T-helper 9 cell (primary cell): ENCODE results near the gene TAPT1.

ENCODE experiments used
- DNase-seq: peaks from one replicate; pipeline ENCODE4 v3.0.0-alpha.2; 2020

TAPT1 gene

DNA sequence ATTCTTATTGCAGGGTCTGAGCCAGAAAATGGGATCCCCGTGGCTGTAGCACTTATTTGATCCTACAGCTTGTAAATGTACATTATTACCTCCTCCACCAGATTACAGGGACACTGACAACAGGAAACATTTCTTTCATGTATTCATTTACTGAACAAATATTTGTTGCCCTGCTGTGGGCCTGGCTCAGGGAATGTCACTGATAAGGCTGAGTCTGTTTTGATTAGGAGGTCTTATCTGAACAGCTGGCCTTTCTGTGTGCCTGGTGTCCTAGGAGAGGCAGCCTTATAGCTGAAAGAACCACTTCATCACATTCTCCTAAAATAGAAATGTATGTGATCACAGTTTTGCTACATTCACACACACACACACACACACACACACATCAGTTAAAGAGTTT, 96.9 kb downstream of the TAPT1 start:
- DNase-seq: no peak

DNA sequence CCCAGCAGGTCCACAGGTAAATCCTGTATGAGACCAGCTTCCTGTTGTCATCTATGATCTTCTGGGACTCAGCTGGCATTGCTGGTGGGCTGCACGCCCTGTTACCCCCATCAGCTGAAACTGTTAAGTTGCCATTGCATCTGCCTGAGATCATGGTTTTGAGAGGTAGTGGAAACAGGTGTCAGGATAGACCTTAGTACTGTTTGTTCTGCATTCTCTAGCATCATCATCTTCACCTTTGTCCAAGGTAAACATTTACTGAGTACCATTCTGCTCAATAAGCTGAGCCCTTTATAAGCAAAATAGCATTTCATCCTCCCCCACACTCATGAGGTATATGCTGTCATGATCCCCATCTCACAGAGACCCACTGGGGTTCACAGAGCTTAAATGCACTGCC, 99.6 kb downstream of the TAPT1 start:
- DNase-seq: no peak

DNA sequence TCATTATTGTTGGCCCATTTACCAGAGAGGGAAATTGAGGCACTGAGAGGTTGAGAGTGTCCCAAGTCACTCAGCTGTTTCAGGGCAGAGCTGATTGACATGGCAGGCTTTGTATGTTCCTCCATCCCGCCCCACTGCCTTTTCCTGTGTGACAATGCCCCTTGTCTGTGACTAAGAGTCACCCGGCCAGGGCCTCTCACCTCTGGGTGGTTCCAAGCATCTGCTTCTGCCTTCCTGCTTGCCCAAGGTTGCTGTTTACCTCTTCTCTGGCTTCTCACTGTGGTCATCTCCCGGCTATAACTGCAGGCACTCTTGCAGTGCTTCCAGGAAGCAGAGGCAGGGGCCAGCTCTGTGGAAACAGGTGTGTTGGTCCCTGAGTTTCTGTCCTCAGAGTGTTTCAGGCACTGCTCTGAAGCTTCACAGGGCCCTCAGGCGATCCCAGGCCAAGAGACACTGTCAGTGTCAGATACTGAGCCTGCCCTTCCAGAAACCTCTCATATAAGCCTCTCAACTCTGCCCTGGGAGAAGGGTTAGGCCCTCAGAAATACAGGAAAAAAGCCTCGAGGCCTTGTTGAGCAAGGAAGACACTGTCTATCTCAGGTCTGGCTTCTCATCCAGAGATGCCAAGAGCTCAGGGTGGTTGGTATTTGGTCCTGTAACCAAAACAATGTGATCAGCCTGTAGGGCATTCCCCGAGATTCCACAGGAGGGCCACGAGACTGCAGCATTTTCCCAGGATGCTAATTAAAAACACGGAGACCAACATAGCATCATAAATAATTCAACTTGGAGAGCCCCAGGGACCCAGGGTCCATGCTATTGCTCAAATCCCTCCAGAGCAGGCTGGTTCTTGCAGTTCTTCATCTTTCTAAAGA, 100.5 kb downstream of the TAPT1 start:
- no peak for DNase-seq

DNA sequence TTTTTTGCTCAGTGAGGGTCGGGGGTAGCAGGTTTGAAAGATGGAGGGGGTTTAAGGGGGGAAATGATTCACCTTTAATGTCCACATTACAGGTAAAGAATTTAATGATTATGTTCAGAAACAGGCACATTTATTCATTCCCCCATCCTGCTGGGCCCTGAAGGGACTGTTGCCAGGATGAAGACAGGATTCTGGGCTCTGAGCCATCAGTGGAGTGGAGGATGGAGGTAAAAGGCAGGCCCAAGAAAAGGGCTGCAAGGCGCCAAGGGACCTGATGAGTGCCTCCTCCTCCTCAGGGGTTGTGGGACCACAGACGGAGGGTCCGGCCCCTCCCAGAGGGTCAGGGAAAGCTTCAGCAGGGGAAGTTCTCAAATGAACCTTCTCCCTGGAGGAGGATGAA, 102.0 kb downstream of the TAPT1 start:
- no peak for DNase-seq

DNA sequence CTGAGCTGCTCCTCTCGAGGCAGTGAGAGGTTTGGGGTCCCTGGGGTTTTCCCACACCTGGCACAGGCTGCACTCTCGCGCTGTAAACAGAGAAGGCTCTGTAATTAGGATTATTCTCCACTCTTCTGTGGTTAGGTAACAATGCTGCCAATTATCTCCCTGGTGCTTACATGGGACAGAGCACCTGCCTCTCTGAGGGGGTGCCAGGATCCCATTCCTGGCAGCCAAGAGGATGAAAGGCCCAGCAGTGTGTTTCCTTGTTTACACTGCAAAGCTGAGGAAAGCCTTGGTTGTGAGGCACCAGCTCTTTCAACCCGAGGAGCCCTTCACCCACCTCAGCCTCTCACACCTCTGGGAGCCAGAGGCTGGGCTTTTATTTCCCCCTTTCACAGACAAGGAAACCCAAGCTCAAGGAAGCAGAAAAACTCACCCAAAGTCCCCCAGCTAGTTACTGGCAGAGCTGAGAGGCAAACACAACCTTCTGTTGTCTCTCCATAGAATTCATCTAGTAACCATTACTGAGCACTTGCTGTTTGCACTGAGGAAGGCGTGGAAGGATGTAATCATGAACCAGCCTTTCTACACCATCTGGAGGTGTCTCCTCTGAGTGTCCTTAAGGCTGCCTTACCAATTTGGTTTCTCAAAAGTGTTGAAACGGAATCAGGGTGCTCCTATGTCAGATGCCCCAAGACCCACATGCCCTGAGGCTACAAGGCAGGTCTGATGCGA, 102.8 kb downstream of the TAPT1 start:
- no peak for DNase-seq

DNA sequence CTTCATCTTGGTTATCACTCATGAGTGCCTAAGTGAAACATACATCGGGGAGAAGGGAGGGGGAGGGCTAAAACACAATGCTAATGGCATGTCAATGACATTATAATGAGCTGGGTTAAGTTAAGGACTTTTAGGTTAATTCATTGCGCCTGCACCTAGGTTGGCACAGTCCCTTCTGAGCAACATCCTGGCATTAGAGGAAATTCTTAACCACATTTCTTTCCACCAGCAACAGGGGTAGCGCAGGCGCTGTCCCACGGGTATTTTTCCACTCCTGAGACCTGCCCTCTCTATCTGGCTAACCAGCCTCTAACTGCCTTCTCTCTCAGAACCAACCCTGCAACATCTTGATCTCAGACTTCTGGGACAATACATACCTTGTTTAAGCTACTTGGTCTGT, 103.5 kb downstream of the TAPT1 start:
- no peak for DNase-seq

DNA sequence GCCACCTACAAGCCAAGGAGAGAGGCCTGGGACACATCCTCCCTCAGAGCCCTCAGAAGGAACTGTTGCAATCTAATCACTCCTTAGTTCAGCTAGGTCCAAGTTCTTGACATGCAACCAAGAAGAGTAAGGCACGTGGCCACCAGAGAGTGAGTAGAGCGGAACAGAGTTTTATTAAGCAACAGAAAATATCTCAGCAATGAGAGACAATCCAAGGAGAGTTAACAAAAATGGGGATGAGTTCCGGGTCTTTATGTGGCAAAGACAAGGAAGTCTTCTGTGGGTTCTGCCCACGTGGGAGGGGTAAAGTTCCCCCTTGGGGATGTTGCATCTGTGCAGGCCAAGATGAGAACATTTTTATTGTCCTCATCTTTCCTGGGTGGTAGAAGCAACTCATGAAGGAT, 104.0 kb downstream of the TAPT1 start:
- DNase-seq: no peak

DNA sequence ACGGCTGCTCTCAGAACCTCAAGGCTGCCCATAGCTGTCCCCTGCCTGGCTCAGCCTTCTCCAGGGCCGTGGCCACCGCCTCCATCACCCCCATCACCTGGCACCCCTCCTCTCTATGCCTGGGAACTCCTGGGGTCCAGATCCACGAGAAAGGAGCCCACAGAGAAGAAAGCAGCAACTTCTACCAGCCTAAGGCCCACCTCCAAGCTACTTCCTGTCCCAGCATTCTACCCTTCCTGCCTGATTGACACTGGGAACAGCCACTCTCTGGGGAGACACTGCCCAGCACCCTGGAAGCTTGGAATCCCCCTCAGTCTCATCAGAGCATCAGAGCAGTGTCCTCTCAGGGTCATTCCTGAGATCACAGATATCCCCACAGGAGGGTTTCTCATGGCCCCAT, 105.6 kb downstream of the TAPT1 start:
- no peak for DNase-seq

DNA sequence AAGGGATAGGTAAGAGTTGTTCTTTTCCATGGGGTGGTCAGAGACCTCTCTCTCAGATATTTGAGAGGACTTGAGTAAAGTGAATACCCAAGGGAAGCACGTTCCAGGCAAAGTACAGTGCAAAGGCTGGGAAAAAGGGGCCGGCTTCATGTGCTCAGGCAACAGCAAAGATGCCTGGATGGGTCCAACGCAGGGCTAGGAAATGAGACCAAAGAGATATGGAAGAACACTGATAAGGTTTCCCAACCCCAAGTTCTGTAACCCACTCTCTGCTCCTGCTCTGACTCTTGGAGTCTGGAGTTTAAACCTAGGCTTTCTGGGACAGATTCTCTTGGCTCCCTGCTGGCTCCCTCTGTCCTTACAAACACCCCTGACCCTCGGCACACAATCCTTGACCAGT, 106.3 kb downstream of the TAPT1 start:
- no peak for DNase-seq

DNA sequence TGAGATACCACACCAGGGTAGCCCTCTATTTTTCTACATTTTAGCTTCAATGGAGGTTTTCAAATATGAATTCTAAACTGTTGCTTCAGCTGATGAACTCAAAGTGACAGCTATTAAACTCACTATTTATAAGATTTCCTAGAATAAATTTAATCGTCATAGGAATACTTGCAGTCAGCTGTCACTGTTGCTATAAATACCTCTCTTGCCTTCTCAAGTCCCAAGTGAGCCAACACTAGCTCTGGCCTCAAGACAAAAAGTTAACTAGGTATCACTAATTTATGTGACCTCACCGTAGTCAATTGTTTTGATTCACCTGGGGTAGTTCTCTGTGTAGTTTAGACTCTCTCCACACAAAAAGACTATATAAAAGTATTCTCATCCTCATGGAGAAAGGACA, 108.2 kb downstream of the TAPT1 start:
- DNase-seq: no peak

DNA sequence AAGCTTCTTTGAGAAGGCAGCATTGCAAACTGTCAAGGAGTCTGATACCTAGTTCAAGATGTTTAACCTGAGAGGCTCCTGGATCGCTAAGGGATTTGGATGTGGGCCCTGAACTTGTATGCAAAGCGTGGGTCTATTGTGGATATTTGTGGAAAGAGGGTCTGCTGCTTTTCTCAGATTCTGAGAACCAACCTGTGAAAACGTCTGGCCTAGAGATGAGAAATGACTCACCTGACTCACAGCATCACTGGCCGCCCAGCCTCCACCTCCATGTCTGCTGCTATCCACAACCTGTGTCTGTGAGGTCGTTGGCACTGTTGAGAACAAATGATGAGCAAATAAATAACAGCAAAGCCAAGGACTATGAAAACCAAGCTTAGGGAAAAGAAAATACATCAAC, 109.1 kb downstream of the TAPT1 start:
- DNase-seq: no peak

DNA sequence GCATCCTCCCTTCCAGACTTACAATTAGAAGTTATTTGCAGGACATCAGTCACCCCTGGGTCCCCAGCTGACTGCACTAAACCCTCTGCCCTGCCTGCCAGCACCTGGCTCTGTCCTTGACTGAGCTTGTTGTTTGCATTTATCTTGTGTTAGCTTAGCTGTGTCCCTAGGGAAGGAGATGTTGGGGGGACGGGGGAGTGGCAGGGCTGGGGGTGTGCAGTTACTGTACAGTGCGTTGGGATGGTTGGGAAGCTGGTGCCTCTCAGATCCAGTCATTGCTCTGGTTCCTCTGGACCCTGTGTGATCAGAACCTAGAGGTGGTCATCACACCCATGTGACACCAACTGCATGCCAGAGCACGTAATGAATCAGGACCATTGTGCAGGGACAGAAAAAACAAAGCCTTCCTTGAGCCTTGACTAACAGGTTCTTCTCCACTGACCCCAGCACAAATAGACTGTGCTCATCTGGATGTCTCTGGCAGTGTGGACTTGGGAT, 109.7 kb downstream of the TAPT1 start:
- no peak for DNase-seq

DNA sequence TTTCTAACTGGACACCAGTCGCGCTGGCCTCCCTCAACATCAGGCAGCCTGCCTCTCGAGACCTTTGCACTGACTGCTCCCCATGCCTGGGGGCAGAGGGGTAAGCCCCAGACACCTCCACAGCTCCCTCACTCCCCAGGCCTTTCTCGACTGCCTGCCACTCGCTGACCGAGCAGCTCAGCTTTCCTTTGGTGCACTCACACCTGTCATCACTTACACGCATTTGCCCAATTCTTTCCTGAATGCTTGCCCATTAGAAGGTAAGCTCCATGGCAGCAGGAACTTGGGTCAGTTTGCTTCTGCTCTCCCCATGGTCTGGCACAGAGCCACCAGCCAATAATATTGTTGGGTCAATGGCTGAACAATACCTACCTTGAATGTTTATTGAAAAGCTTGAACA, 110.3 kb downstream of the TAPT1 start:
- DNase-seq: no peak

DNA sequence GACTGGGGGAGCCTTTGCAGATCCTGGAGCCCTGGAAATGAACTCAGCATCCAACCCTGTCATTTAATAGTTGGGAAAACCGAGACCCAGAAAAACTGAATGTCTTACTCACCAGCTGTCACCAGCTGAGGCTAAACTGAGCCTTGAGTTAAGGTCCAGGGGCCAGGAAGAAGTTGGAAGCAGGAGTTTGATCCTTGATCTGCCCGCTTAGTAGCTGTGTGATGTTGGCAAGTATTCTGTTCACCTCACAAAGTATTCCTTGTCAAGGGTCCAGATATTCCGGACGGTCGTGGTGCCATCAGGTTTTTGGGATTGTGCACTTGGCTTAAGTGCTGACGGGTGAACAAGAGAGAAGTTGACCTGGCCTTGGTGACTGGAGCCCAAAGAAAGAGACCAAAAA, 111.7 kb downstream of the TAPT1 start:
- no peak for DNase-seq

DNA sequence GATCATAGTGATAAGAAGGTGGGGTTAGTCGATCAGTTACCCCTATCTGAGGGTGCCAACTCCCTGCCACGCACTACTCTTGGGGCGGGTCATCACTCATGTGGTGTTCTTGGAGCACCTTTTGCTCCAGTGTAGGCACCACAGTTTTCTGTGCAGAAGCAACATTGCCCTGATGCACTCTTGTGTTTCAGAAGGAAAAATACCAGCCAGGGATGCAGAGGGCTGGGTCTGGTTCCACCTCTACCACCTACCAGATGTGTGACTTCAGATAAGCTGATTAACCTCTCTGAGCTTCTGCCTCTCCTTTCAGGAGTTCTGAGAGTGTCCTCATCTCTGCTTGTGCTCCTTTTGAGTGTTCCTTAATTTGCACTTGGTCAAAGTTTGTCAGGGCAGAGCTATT, 112.5 kb downstream of the TAPT1 start:
- DNase-seq: no peak

DNA sequence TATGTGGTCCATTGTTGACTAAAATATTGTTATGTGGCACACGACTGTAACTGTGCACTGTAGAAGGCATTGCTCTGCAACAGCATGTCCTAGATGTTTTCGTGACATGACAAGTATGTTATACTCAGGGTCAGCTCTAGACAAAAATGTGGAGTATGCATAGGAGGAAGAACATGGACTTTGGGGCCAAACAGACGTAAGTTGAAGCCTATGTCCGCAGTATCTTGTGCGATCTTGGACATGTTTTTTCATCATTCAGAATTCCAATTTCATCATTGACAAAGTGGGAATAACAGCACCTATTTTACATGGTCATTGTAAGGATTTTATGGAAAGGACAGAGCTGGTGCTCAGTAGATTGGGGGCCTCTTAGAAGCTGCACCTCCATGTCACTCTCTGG, 114.7 kb downstream of the TAPT1 start:
- no peak for DNase-seq

DNA sequence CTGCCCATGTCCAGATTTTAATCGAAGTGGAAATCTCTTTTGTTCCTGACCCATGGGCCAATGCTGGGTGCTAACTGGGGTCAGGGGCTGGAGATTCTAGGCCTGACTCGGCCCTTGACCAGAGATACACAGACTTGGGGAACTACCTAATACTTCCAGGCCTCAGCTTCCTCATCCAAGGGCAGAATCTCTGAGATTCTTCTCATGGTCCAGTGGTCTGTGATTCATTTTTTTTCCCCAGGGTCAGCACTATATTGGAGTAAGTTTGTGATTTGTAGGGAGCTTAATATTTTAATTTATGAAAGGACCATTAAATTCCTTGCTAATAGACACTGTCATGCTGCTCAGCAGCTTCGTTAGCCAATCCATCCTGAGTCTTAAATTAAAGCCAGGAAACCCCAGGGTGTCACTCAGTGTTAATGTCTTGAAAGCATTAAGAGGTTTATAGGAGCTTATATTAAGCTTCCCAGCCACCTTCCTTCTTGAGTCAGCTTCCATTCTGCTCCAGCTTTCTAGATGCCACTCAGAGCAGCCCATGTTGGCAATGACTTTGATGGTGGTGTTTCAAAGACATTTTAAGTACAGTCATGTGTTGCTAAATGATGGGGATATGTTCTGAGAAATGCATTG, 115.5 kb downstream of the TAPT1 start:
- DNase-seq: no peak
